IMR-90 (cell line): Measurements from ENCODE around the gene MLNR. TPM values are rescaled to one million over a fixed set of nuclear protein-coding genes. Genes with fewer than 3 reads are reported as not detected.
A peak's percentile ranks its signal among the peaks of the same experiment; 100 is the strongest.

Experiments used
- ATAC-seq: fragments of 200-7000 bp; cut with Tn5 transposase; 2 replicates; pipeline ENCODE4 v1.9.1; 2020; ENCODE audit warnings: low read depth, mild to moderate bottlenecking, moderate library complexity
- BruUV-seq: library from RNA; stranded (reverse); fragments of 400-500 nt; replicated peaks from 2 replicates; lab custom pipeline; 2021; lab: Mats Ljungman, UMichigan
- CTCF ChIA-PET: fragments of 300-600 bp; formaldehyde crosslinking; extraction: SDS; loops from one replicate; lab custom pipeline; 2021; ENCODE audit warnings: antibody characterized with exemption; lab: Yijun Ruan, JAX
- POLR2A ChIA-PET: fragments of 300-600 bp; sonication (Branson Sonifier 250); formaldehyde crosslinking; loops from one replicate; lab custom pipeline; 2022; ENCODE audit warnings: antibody characterized with exemption; ENCODE audit not compliant: unreplicated experiment; lab: Charles Lee
- DNase-seq: peaks from one replicate; pipeline ENCODE4 v3.0.0; 2013
- H2AFZ ChIP-seq: replicated peaks from 2 replicates; pipeline ENCODE3; 2013; ENCODE audit warnings: low read length, mild to moderate bottlenecking; ENCODE audit not compliant: poor library complexity
- H2AK5ac ChIP-seq: 2 replicates; pipeline ENCODE4 v1.6.1; 2013; ENCODE audit warnings: low read depth, low read length, inconsistent platforms
- H2AK9ac ChIP-seq: replicated peaks from 2 replicates; pipeline ENCODE3; 2013; ENCODE audit warnings: mild to moderate bottlenecking, low read depth, low read length, moderate library complexity; ENCODE audit not compliant: poor library complexity
- H2BK120ac ChIP-seq: 2 replicates; pipeline ENCODE4 v1.6.1; 2013; ENCODE audit warnings: low read depth, low read length, inconsistent platforms
- H2BK15ac ChIP-seq: 3 replicates; pipeline ENCODE4 v1.6.1; 2013; ENCODE audit warnings: low read depth, low read length, inconsistent platforms
- H2BK20ac ChIP-seq: 2 replicates; pipeline ENCODE4 v1.6.1; 2013; ENCODE audit warnings: low read depth, mild to moderate bottlenecking, inconsistent platforms, low read length, moderate library complexity
- H2BK5ac ChIP-seq: 2 replicates; pipeline ENCODE4 v1.6.1; 2013; ENCODE audit warnings: mild to moderate bottlenecking, low read depth, low read length, inconsistent platforms; ENCODE audit not compliant: poor library complexity, severe bottlenecking
- H3K14ac ChIP-seq: replicated peaks from 2 replicates; pipeline ENCODE4 v1.6.1; 2013; ENCODE audit warnings: low read depth, low read length, inconsistent platforms
- H3K18ac ChIP-seq: 2 replicates; pipeline ENCODE4 v1.6.1; 2013; ENCODE audit warnings: low read depth, low read length, control low read depth
- H3K23ac ChIP-seq: 2 replicates; pipeline ENCODE4 v1.6.1; 2013; ENCODE audit warnings: low read depth, low read length, inconsistent platforms
- H3K27ac ChIP-seq: 2 replicates; pipeline ENCODE4 v1.5.1; 2013; ENCODE audit warnings: mild to moderate bottlenecking, control low read depth, low read length; ENCODE audit not compliant: insufficient read depth
- H3K27me3 ChIP-seq: 2 replicates; pipeline ENCODE4 v1.6.1; 2013; ENCODE audit warnings: low read length; ENCODE audit not compliant: control insufficient read depth, insufficient read depth
- H3K36me3 ChIP-seq: 2 replicates; pipeline ENCODE4 v1.6.1; 2013; ENCODE audit warnings: low read length, mixed read lengths; ENCODE audit not compliant: control insufficient read depth, insufficient read depth
- H3K4ac ChIP-seq: 2 replicates; pipeline ENCODE4 v1.6.1; 2013; ENCODE audit warnings: low read depth, low read length, inconsistent platforms
- H3K4me1 ChIP-seq: 2 replicates; pipeline ENCODE4 v1.6.1; 2013; ENCODE audit warnings: low read length, mixed read lengths; ENCODE audit not compliant: control insufficient read depth, insufficient read depth
- H3K4me2 ChIP-seq: 2 replicates; pipeline ENCODE4 v1.6.1; 2013; ENCODE audit warnings: low read depth, mild to moderate bottlenecking, control low read depth, low read length, moderate library complexity
- H3K4me3 ChIP-seq: 2 replicates; pipeline ENCODE4 v1.5.1; 2013; ENCODE audit warnings: low read depth, mild to moderate bottlenecking, control low read depth, low read length, moderate library complexity; ENCODE audit not compliant: insufficient read depth
- H3K56ac ChIP-seq: 2 replicates; pipeline ENCODE4 v1.6.1; 2013; ENCODE audit warnings: low read length, inconsistent platforms; ENCODE audit not compliant: insufficient read depth; ENCODE audit errors: extremely low read depth
- H3K79me1 ChIP-seq, 2 experiments: 2 replicates each; pipeline ENCODE4 v1.6.1; 2013; ENCODE audit warnings: low read length in 2 of 2, inconsistent platforms in 1 of 2, low read depth in 1 of 2
- H3K9ac ChIP-seq: 2 replicates; pipeline ENCODE4 v1.6.1; 2013; ENCODE audit warnings: low read depth, low read length, control low read depth
- H3K9me1 ChIP-seq: 2 replicates; pipeline ENCODE4 v1.6.1; 2013; ENCODE audit warnings: low read length, inconsistent platforms; ENCODE audit not compliant: insufficient read depth
- H3K9me3 ChIP-seq: 2 replicates; pipeline ENCODE4 v1.6.1; 2013; ENCODE audit warnings: low read length; ENCODE audit not compliant: control insufficient read depth, insufficient read depth
- H4K20me1 ChIP-seq: 2 replicates; pipeline ENCODE4 v1.6.1; 2013; ENCODE audit warnings: low read length, inconsistent platforms; ENCODE audit not compliant: insufficient read depth
- H4K5ac ChIP-seq: 2 replicates; pipeline ENCODE4 v1.6.1; 2013; ENCODE audit warnings: mild to moderate bottlenecking, low read depth, low read length, control low read depth
- H4K8ac ChIP-seq, 2 experiments: 2 replicates each; pipeline ENCODE4 v1.6.1; 2013; ENCODE audit warnings: low read depth in 2 of 2, low read length in 2 of 2, control low read depth in 1 of 2, inconsistent platforms in 1 of 2
- H4K91ac ChIP-seq: 2 replicates; pipeline ENCODE4 v1.6.1; 2013; ENCODE audit warnings: low read depth, low read length, inconsistent platforms; ENCODE audit not compliant: insufficient read depth
- BHLHE40 ChIP-seq: fragments of 150-350 bp; IDR thresholded peaks from 2 replicates; pipeline ENCODE4 v1.6.1; 2016; ENCODE audit warnings: mild to moderate bottlenecking, low read depth, low read length
- CEBPB ChIP-seq: IDR thresholded peaks from 2 replicates; pipeline ENCODE4 v1.6.1; 2012; ENCODE audit warnings: low read depth, low read length, improper control_type of control experiment
- WGBS, 2 experiments: methylation state at CpG; one replicate each; pipeline versions ENCODE4 v1.1.5 to v1.1.7; 2013; ENCODE audit warnings: missing lambda C conversion rate in 2 of 2; ENCODE audit not compliant: insufficient read length in 1 of 2; ENCODE audit errors: extremely low coverage in 2 of 2; 5-methylcytosine and 5-hydroxymethylcytosine counted together
- dilution Hi-C: fragments of 300-500 bp; cut with HindIII; formaldehyde crosslinking; loops from one replicate; pipeline ENCODE4 v1.14.3; 2018; ENCODE audit warnings: low sequenced_read_pairs; ENCODE audit not compliant: unreplicated experiment
- in situ Hi-C: fragments of 300-500 bp; cut with MboI; formaldehyde crosslinking; loops from 3 replicates; pipeline ENCODE4 v1.14.3; 2019; ENCODE audit warnings: low sequenced_read_pairs, inconsistent platforms, mixed read lengths
- intact Hi-C: fragments of 100-400 bp; cut with micrococcal nuclease; formaldehyde crosslinking; loops from 2 replicates; pipeline ENCODE4 v1.10.0; 2022
- polyA plus RNA-seq, 3 experiments: library from polyadenylated mRNA; depleted of rRNA; stranded (reverse); fragments of >200 nt; gene quantifications; 2 replicates each; pipeline ENCODE4 v1.2.3, GENCODE V29; 2012; ENCODE audit warnings: low replicate concordance in 1 of 3
- total RNA-seq: library from RNA; depleted of rRNA; stranded (reverse); fragments of >200 nt; gene quantifications from 2 replicates; pipeline ENCODE4 v1.2.3, GENCODE V29; 2012

MLNR gene
- total and polyA plus RNA-seq, 2 of the 4 experiments (the other 2 are of a cell fraction), result not detected

DNA sequence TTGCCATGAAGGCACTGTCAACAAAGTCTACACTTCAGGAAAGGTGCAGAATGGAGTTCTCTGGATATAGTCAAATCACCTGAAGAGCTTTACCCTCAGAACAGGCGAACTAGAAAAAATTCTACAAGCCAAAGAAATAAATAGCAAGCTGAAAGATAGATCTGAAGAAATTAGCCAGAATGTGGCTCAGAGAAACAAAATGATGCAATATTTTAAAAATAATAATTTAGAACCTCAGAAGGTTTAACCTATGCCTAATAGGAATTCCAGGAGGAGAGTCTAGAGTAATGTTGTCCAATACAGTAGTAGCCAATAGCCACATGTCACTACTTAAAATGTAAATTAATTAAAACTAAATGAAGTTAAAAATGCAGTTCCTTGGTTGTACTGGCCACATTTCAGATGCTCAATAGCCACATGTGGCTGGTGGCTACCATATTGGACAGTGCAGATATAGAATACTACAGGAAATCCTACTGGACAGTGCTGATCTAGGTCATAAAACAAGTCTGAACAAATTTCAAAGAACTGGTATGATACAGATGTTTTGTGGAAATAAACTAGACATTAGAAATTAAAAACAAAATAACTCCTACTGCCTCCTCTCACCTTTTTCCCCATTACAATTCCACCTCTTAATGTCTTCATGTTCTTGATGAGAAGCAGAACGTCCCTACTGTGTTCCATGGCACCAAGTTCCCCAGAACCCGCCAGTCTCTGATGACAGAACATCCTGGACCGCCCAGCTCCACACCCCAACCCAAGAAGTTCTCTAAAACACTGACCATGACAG, 26.9 kb downstream of the MLNR start:
- Histone ChIP-seq H3K27me3 (no peaks in the 10 kb centered on the region), H3K4me2 (peak overlapping the region; percentile 96), H3K4ac (peak overlapping the region; percentile 94), H3K56ac (peak overlapping the region; percentile 91), H2BK15ac (peak overlapping the region; percentile 80; the same call in 2 of the 3 replicates), H3K18ac (peak overlapping the region; percentile 17; the same call in 1 of the 2 replicates), H2BK20ac (peak overlapping the region; percentile 73; the same call in 1 of the 2 replicates), H2BK5ac (peak overlapping the region; percentile 43), H4K91ac (peak overlapping the region; percentile 88), H2AK9ac (peak overlapping the region; percentile 37), H3K14ac (peak overlapping the region; percentile 98), H4K8ac (peak overlapping the region; percentile 96 to 99), H3K4me1 (no peaks in the 10 kb centered on the region), H3K27ac (peak overlapping the region; percentile 52), H3K9me1 (peaks cover 4% of the 10 kb centered on the region; the same call in 1 of the 2 replicates), H3K79me1 (peaks cover 19 to 25% of the 10 kb centered on the region in 2 experiments), H2AK5ac (no peak overlapping the region), H3K9me3 (peaks cover 5% of the 10 kb centered on the region; the same call in 1 of the 2 replicates), H4K5ac (peak overlapping the region; percentile 59), H2BK120ac (peak overlapping the region; percentile 84), H3K9ac (peak overlapping the region; percentile 80), H2AFZ (peak overlapping the region; percentile 96), H4K20me1 (no peaks in the 10 kb centered on the region), H3K36me3 (no peaks in the 10 kb centered on the region), H3K23ac (peak overlapping the region; percentile 96), H3K4me3 (peak overlapping the region; percentile 60)
- in situ Hi-C loops, result no loop called here
- CTCF ChIA-PET, result interaction anchor here (0.8 kb wide), 1 partner anchor 360 kb away, joined by 3 read pairs; no protein-coding TSS in a partner anchor
- WGBS, 2 experiments, result 0% methylated on average over 1 of the region's 4 CpGs; no CpG with 5 or more reads in 1 of the 2 experiments
- DNase-seq (no peak), ATAC-seq (peak; percentile 60)
- dilution Hi-C loops, result no loop called here
- no TSS peak for BruUV-seq
- TF ChIP-seq BHLHE40, result no peak
- 0 out of 2 replicates have a peak, but pooled peaks have one; percentile 1 for TF ChIP-seq CEBPB
- POLR2A ChIA-PET, result no interaction called here
- intact Hi-C loops, result no loop called here
